SK-N-SH treated with all-trans-retinoic acid at 6 μM for 48 hours (cell line): ENCODE results near the gene RAMP1.

ENCODE experiments used
- ATAC-seq: fragments of 200-7000 bp; cut with Tn5 transposase; 3 replicates; pipeline ENCODE4 v1.9.1; 2020; ENCODE audit warnings: mild to moderate bottlenecking, moderate library complexity
- ARNTL ChIP-seq: fragments of 450-650 bp; formaldehyde crosslinking; IDR thresholded peaks from 2 replicates; pipeline ENCODE4 v1.5.0; 2020; ENCODE audit warnings: low read depth, mild to moderate bottlenecking, moderate library complexity, borderline replicate concordance
- BACH2 ChIP-seq: fragments of 250-450 bp; sonication (Bioruptor Pico); IDR thresholded peaks from 2 replicates; pipeline ENCODE4 v1.9.0; 2021; ENCODE audit warnings: mild to moderate bottlenecking, borderline replicate concordance
- CREB5 ChIP-seq: fragments of 250-450 bp; sonication (Bioruptor Pico); IDR thresholded peaks from 2 replicates; pipeline ENCODE4 v1.5.1; 2020; ENCODE audit warnings: low read depth, mild to moderate bottlenecking, moderate library complexity
- CSDC2 ChIP-seq: fragments of 250-450 bp; sonication (Bioruptor Pico); IDR thresholded peaks from 2 replicates; pipeline ENCODE4 v1.5.0; 2020; ENCODE audit warnings: mild to moderate bottlenecking, moderate library complexity
- CSRNP3 ChIP-seq: fragments of 250-450 bp; sonication (Bioruptor Pico); IDR thresholded peaks from 2 replicates; pipeline ENCODE4 v1.5.1; 2021; ENCODE audit warnings: mild to moderate bottlenecking, moderate library complexity
- ESRRG ChIP-seq: fragments of 250-450 bp; sonication (Bioruptor Pico); IDR thresholded peaks from 2 replicates; pipeline ENCODE4 v1.6.1; 2021; ENCODE audit warnings: mild to moderate bottlenecking
- GLIS3 ChIP-seq: fragments of 250-450 bp; sonication (Bioruptor Pico); IDR thresholded peaks from 2 replicates; pipeline ENCODE4 v1.5.0; 2020; ENCODE audit warnings: mild to moderate bottlenecking, moderate library complexity
- ISL1 ChIP-seq: fragments of 250-450 bp; sonication (Bioruptor Pico); IDR thresholded peaks from 2 replicates; pipeline ENCODE4 v2.1.2; 2022; ENCODE audit warnings: mild to moderate bottlenecking, moderate library complexity
- OSR1 ChIP-seq: fragments of 250-450 bp; sonication (Bioruptor Pico); IDR thresholded peaks from 2 replicates; pipeline ENCODE4 v1.8.0; 2022; ENCODE audit warnings: moderate library complexity, mild to moderate bottlenecking, inconsistent platforms
- PATZ1 ChIP-seq: fragments of 250-450 bp; sonication (Bioruptor Pico); IDR thresholded peaks from 2 replicates; pipeline ENCODE4 v1.8.0; 2020; ENCODE audit warnings: mild to moderate bottlenecking, moderate library complexity, borderline replicate concordance
- POU6F1 ChIP-seq: fragments of 250-450 bp; sonication (Bioruptor Pico); IDR thresholded peaks from 2 replicates; pipeline ENCODE4 v1.8.0; 2021; ENCODE audit warnings: low read depth, mild to moderate bottlenecking, moderate library complexity, borderline replicate concordance
- PPARA ChIP-seq: fragments of 250-450 bp; sonication (Bioruptor Pico); IDR thresholded peaks from 2 replicates; pipeline ENCODE4 v1.5.0; 2020; ENCODE audit warnings: mild to moderate bottlenecking, borderline replicate concordance
- SNAI2 ChIP-seq: fragments of 250-450 bp; sonication (Bioruptor Pico); IDR thresholded peaks from 2 replicates; pipeline ENCODE4 v1.5.0; 2020; ENCODE audit warnings: mild to moderate bottlenecking, moderate library complexity
- TCF4 ChIP-seq: fragments of 250-450 bp; sonication (Bioruptor Pico); IDR thresholded peaks from 2 replicates; pipeline ENCODE4 v1.8.0; 2021; ENCODE audit warnings: mild to moderate bottlenecking, moderate library complexity, borderline replicate concordance
- TOX ChIP-seq: fragments of 250-450 bp; sonication (Bioruptor Pico); IDR thresholded peaks from 2 replicates; pipeline ENCODE4 v1.8.0; 2021; ENCODE audit warnings: mild to moderate bottlenecking, moderate library complexity, borderline replicate concordance
- ZC3H10 ChIP-seq: fragments of 250-450 bp; sonication (Bioruptor Pico); IDR thresholded peaks from 2 replicates; pipeline ENCODE4 v1.5.1; 2021; ENCODE audit warnings: mild to moderate bottlenecking, moderate library complexity
- ZFP3 ChIP-seq: fragments of 250-450 bp; sonication (Bioruptor Pico); IDR thresholded peaks from 2 replicates; pipeline ENCODE4 v1.5.0; 2020; ENCODE audit warnings: mild to moderate bottlenecking, moderate library complexity
- ZFP30 ChIP-seq: fragments of 450-650 bp; formaldehyde crosslinking; IDR thresholded peaks from 2 replicates; pipeline ENCODE4 v1.5.0; 2022; ENCODE audit warnings: mild to moderate bottlenecking, moderate library complexity
- ZNF565 ChIP-seq: fragments of 450-650 bp; formaldehyde crosslinking; conservative IDR thresholded peaks from 2 replicates; pipeline ENCODE4 v1.5.0; 2020; ENCODE audit warnings: low read depth, mild to moderate bottlenecking, moderate library complexity
- ZNF70 ChIP-seq: fragments of 450-650 bp; formaldehyde crosslinking; IDR thresholded peaks from 2 replicates; pipeline ENCODE4 v1.5.0; 2020; ENCODE audit warnings: mild to moderate bottlenecking, moderate library complexity
- ZNF8 ChIP-seq: fragments of 450-650 bp; formaldehyde crosslinking; IDR thresholded peaks from 2 replicates; pipeline ENCODE4 v1.5.0; 2020; ENCODE audit warnings: mild to moderate bottlenecking, moderate library complexity

The RAMP1 gene

GRCh38 chr2:237886685-237887481 lies 27.5 kb downstream of the RAMP1 start (continued):
- 0 out of 2 replicates have a peak, but pooled peaks have one; percentile 22 for TF ChIP-seq ESRRG (CRISPR knock-in tag)
- peak; percentile 95 for TF ChIP-seq GLIS3 (CRISPR knock-in tag)
- TF ChIP-seq ARNTL (CRISPR knock-in tag), result 0 out of 2 replicates have a peak, but pooled peaks have one; percentile 75
- TF ChIP-seq BACH2 (CRISPR knock-in tag), result no peak
- TF ChIP-seq PPARA (CRISPR knock-in tag), result peak; percentile 45; the same call in 1 of the 2 replicates
- peak; percentile 93 for TF ChIP-seq PATZ1 (CRISPR knock-in tag)
- TF ChIP-seq ISL1 (CRISPR knock-in tag), result peak; percentile 76
- 0 out of 2 replicates have a peak, but pooled peaks have one; percentile 39 for TF ChIP-seq TOX (CRISPR knock-in tag)
- TF ChIP-seq ZC3H10 (CRISPR knock-in tag), result no peak; the same call in 1 of the 2 replicates
- peak; percentile 78; the same call in 1 of the 2 replicates for TF ChIP-seq ZNF565 (CRISPR knock-in tag)
- TF ChIP-seq CSDC2 (CRISPR knock-in tag), result 0 out of 2 replicates have a peak, but pooled peaks have one; percentile 72
- TF ChIP-seq CREB5 (CRISPR knock-in tag), result peak; percentile 89
- TF ChIP-seq SNAI2, result peak; percentile 98

- ATAC-seq, result no peak
- TF ChIP-seq ISL1 (CRISPR knock-in tag) (no peak), CSRNP3 (CRISPR knock-in tag) (no peak), OSR1 (CRISPR knock-in tag) (no peak), CSDC2 (CRISPR knock-in tag) (no peak), ARNTL (CRISPR knock-in tag) (no peak), CREB5 (CRISPR knock-in tag) (no peak), POU6F1 (CRISPR knock-in tag) (no peak), SNAI2 (no peak), BACH2 (CRISPR knock-in tag) (no peak), ZFP3 (no peak), ZNF8 (CRISPR knock-in tag) (no peak), TCF4 (no peak), PPARA (CRISPR knock-in tag) (no peak)
These were observed 29.0 kb downstream of the RAMP1 start for GRCh38 chr2:237888389-237888788.

GRCh38 chr2:237889016-237889415 lies 29.6 kb downstream of the RAMP1 start:
- ATAC-seq, result no peak
- TF ChIP-seq ESRRG (CRISPR knock-in tag), result no peak
- TF ChIP-seq BACH2 (CRISPR knock-in tag), result no peak
- no peak for TF ChIP-seq ZC3H10 (CRISPR knock-in tag)
- TF ChIP-seq CSDC2 (CRISPR knock-in tag), result no peak
- no peak for TF ChIP-seq TOX (CRISPR knock-in tag)
- no peak for TF ChIP-seq TCF4
- TF ChIP-seq ZNF70 (CRISPR knock-in tag), result no peak
- TF ChIP-seq SNAI2, result no peak
- no peak for TF ChIP-seq ISL1 (CRISPR knock-in tag)
- no peak for TF ChIP-seq ARNTL (CRISPR knock-in tag)
- TF ChIP-seq CSRNP3 (CRISPR knock-in tag), result no peak
- no peak for TF ChIP-seq GLIS3 (CRISPR knock-in tag)
- no peak for TF ChIP-seq ZFP30 (CRISPR knock-in tag)
- no peak for TF ChIP-seq ZFP3
- no peak for TF ChIP-seq PATZ1 (CRISPR knock-in tag)
- no peak for TF ChIP-seq CREB5 (CRISPR knock-in tag)
